GM21717 (cell line): ENCODE results near the gene KCNQ1OT1.

ENCODE experiments used
- ATAC-seq: cut with Tn5 transposase; IDR thresholded peaks from one replicate; pipeline ENCODE4 v1.9.1; 2021; ENCODE audit warnings: mild to moderate bottlenecking, moderate library complexity; ENCODE audit not compliant: unreplicated experiment

The KCNQ1OT1 gene

DNA sequence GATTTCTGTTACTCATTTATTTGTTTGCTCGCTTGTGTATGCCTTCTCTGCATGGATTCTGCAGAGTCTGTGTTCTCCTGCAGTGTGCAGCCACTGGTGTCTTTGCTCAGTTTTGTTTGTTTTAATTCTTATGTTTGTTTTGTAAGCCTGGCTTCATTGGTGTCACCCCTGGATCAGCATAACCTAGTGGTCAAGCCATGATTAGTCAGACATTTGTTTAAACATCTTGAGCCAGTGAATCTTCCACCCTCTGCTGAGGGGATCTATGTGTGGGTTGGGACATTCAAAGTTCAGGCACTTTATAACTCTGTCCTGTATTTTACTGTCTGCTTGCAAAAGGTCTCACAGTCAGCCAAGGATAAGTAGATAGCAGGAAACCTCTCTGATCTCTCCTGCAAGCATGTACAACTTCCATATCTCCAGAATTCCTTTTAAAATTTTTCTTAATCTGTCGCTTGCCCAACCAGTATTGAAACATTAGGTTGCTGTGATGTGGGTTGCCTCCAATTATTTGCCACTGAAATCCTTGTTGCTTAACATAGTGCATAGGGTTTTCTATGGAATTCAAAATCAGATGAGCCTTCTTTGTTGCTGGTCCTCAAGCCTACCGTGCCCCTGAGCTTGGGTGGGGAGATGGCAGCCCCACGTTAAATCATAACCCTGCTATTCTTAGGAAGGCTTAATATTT lies 86.8 kb downstream of the KCNQ1OT1 start:
- no peak for ATAC-seq

DNA sequence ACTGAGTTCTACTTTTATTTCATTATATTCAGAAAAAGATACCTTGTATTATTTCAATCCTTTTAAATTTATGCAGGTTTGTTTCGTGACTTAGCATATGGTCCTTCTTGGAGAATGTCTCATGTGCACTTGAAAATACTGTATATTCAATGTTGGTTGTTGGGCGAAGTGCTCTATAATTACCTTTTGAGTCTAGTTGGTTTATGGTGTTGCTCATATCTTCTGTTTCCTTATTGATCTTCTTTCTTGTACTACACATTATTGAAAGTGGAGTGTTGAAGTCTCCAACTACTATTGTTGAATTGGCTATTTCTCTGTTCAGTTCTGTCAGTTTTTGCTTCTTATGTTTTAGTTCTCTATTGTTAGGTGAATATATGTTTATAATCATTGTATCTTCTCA lies 90.4 kb downstream of the KCNQ1OT1 start:
- no peak for ATAC-seq

DNA sequence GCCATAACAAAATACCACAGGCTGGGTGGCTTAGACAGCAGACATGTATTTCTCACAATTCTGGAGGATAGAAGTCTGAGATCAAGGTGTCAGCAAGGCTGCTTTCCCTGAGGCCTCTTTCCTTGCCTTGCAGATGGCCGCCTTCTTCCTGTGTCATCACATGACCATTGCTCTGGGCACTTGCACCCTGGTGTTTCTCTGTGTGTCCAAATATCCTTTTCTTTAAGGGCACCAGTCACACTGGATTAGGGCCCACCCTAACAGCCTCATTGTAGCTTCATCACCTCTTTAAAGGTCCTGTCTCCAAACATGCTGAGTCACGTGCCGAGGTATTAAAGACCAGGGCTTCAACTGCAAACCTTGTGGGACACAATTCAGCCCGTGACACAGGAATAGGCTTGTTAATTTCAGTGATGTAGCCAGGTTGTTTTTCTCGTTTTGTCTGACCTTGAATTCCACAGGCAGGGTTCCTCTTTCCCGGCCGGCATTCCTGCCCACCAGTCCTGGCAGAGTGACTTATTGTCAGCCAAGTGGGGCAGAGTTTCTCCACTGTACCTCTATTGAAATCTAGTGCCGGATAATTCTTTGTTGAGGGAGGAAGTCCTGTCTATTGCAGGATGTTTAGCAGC lies 100.1 kb downstream of the KCNQ1OT1 start:
- no peak for ATAC-seq

DNA sequence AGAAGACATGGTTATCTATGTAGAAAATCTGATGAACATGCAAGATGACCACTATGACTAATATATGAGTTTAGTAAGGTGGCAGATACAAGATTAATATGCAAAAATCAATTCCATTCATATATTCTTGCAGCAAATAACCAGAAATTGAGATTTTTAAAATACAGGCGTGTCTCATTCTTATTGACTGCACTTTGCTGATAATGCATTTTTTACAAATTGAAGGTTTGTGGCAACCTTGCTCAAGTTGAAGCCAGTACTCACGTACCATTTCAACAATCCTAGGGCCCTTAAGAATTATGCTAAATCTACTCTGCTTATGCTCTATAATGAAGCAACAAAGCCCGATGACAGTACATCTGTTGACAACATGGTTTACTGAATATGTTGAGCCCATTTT lies 104.6 kb downstream of the KCNQ1OT1 start:
- ATAC-seq: no peak

DNA sequence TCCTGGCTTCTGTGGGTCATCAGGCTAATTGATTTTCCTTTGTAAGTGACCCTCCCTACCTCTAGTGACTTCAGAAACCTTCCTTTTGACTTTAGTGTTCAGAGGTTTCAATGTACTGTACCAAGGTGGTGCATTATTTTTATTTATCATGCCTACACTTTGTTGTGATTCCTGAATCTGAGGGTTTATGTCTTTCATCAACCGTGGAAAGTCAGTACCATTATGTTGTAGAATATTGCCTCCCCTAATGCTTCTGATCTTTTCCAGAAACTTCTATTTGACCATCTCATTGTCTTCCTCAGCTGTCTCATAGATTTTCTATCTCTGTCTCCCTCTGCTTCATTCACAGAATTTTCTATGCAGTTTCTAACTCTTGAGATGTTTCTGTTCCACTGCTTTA lies 105.5 kb downstream of the KCNQ1OT1 start:
- no peak for ATAC-seq

DNA sequence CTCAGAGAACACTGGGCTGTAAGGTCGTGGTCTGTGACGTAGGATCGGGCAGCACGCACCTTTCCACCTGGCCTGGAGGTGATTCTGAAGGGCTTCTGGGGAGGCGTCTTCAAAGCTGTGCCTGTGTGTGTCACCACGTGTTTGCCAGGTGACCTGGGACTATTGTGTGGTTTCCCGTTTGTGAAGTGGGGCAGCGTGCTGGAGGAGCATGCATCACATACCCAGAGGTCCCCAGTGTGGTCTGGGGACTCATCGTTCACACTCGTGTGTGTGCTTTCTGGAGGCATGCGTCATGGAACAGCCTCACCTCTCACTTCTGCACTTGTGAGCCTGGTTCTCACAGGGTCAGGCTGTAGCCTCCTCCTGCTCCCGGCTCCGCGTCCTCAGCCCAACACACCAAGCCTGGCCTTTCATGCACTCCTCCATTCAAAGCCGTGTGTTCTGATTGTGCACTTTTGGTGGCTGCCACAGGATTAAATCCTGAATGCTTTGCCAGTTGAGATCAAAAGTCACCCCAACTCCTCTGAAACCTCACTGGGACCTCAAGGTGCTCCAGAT lies 106.3 kb downstream of the KCNQ1OT1 start:
- ATAC-seq: no peak

DNA sequence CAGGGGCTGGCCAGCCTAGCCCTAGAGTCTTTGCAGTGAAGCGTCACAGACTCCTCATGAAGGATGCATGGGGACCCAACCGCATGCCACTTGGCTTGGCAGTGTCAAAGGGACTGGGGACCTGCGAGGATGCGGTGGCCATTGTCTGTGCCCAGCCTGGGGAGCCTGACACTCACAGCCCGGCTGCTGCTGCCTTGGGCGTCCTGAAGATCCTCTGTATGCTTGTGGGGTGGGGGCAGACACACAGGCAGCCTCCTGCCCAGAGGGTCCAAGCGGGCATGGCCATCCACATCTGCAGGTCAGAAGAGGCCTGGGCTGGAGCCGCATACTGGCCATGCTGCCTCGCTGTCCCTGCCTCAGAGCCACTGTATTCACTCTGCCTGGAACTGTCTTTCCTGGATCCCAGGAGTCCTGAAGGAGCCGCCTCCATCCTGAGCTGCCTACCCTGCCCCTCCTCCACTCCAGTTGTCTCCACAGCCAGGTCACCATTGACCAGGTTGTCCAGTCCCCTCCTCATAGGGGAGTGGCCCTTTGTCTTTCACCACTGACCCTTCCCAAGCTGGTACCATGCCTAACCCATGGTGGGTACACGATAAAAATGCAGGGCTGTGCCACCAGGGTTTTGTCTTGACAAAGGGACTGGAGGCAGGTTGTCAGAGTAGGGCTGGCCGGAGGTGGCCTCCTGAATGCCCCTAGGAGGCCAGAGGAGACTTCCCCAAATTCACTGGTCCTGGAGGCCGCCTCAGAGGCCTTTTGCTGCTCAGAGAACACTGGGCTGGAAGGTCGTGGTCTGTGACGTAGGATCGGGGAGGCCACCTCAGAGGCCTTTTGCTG lies 107.0 kb downstream of the KCNQ1OT1 start:
- ATAC-seq: no peak

DNA sequence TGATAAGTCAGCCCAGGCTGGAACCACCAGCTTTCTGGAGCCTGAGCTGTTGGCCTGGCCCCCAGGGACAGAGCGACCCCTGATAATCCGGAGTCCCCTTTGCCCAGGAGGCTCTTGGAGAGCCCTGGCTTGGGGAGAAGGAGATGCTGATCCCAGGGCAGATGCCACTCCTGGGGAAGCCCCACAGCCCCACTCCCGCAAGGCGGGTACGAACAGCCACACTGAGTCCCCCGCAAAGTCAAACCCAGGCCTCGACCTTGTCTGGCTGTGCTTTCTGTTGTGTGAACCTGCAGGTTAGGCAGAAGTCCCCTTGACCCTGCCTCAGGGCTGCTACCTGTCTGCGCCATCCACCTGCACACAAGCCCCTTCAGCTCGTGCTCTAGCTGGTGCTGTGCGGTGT lies 108.0 kb downstream of the KCNQ1OT1 start:
- ATAC-seq: no peak

DNA sequence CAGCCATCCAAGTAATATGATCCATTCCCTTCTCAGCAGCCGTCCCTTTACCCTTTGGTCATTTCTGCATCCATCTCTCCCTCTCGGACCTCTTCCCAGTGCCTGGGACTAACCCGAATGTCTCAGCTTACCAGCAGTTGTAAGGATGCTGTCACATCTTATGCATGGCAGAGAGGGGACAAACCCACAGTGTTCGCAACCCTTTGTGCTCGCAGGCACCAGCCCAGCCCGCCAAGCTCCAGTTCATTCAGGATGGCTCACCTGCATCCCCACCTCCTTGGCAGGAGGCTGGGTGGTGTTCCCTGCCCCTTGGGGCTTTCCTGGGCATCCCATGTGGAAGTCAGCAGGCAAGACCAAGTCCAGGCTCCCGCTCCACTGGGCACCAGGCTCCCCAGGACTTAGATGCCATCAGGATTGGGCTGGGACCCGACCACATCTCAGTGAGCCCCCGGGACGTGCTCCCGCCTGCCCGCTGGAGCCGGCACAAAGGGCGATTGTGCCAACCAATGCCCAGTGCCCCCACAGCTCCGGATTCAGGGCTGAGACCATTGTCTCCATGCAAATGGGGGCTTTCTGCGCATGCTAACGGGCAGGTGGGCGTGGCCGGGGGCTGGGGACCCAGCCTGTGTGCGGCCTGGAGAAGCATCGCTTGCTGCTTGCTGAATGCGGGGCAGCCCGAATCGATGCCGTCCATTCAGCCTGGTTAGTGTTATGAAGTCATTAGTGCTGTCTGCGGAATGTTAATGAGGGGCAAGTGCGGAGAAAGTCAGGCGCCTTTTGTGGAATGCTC lies 108.6 kb downstream of the KCNQ1OT1 start:
- ATAC-seq: no peak

DNA sequence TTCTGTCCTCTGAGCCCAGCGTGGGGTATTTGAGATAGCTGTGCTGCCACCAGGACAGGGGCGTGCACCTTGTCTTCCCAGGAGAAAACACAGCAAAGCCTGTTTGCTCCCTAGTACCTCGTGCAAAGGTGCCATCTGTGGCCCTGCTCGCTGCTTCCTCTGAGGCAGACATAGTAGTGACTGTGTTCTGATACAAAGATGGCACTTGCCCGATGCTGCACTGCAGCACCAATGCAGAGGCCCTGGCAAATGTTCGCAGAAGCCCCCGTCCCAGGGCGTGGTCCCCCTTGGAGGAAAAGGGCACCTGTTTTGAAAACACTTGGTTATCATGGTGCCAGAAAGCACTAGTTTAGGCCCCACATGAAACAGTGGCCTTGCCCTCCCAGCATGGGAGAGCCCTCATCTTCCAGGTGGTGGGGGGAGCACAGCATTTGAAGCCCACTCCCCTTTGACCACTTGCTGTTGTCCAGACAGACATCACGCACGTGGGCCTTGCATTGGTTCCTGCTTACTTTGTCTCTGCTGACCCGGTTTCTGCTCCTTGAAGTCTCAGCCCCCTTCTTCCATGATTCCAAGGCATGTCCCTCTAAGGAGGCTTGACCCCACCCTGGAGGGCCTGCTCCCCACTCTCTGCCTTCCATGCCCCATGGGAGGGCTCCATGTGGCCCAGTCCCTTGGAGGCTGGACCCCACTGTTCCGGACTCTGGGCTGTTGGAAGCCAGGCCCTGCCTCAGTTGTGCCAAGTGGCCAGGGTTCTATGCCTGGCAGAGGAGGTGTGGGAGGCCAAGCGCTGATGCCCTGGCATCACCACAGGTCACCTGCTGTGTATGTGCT lies 109.4 kb downstream of the KCNQ1OT1 start:
- ATAC-seq: no peak

DNA sequence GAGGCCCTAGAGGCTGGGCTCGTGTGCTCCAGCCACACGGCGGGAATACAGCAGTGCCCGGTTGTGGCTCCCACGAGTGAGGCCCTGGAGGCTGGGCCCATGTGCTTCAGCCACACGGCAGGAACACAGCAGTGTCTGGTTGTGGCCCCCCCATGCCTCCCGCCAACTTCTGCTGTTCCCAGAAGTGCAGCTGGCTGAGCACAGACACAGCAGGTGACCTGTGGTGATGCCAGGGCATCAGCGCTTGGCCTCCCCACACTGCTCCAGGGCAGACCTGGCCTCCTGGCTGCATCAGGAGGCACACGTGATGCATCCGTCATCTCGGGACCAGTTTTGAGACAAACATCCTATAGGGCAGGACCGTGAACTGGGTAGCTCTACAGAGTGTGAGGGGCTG lies 110.3 kb downstream of the KCNQ1OT1 start:
- no peak for ATAC-seq

DNA sequence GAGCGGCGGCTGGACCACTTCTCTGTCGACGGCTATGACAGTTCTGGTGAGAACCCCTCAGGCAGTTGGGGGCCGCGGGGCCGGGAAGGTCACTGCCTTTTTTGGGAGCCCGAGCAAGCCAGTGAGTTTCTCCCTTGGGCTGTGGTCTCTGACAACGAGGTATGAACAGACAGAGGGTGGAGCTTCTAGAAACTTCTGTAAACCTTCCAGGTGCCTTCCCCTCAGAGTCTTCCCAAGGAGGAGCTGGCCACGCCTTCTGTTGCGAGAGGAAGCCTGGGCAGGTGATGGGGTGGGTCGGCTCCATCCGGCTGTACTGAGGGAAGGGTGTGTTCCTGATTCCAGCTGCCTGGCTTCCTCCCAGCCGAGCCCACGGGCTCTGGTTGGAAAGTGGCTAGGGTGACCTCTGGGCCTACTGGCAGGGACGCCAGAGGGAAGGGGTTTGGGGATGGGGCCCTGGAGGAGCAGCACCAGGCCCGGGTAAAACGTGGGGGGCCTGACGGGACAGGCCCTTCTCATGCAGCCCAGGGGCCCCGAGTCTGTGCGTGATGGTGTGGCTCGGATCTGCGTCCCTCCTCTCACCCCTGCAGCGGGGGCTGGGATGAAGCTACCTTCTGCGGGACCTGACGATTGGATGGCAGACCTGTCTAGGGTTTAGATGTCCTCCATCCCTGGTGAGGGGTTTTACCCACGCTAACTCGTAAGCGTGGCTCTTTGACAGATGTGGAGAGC lies 110.8 kb downstream of the KCNQ1OT1 start:
- ATAC-seq: no peak

DNA sequence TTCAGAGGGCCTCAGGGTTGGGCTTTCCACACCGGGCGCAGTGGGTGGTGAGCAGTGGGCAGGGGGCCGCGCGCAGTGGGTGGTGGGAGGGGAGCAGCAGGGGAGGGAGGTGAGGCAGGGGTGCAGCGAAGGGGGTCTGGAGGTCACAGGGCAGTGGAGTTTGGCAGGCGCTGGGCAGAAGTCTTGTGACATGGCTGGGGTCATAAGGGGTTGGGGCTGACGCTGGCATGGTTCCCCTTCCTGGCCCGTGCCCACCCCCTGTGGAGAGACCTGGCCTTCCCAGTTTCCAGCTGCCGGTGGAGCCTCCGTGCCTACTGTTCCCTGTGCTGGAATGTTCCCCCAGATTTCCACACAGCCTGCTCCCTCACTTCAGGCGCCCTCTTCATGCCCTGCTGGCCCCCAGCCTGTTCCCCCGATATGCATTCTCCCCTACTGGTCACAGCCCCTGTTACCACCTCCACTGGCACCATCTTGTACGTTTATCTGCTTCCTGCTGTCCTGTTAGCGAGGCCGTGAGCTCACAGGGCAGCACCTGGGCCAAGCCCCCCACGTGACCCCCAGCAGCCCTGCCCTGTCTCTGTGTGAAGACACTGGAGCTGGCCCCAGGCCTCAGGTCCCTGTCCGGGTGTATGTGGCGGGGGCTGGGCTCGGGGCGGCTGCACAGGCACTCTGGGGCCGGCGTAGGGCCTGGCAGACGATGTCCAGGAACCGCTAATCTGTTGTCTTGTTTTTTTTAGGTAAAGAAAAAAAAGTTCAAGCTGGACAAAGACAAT lies 111.6 kb downstream of the KCNQ1OT1 start:
- no peak for ATAC-seq

DNA sequence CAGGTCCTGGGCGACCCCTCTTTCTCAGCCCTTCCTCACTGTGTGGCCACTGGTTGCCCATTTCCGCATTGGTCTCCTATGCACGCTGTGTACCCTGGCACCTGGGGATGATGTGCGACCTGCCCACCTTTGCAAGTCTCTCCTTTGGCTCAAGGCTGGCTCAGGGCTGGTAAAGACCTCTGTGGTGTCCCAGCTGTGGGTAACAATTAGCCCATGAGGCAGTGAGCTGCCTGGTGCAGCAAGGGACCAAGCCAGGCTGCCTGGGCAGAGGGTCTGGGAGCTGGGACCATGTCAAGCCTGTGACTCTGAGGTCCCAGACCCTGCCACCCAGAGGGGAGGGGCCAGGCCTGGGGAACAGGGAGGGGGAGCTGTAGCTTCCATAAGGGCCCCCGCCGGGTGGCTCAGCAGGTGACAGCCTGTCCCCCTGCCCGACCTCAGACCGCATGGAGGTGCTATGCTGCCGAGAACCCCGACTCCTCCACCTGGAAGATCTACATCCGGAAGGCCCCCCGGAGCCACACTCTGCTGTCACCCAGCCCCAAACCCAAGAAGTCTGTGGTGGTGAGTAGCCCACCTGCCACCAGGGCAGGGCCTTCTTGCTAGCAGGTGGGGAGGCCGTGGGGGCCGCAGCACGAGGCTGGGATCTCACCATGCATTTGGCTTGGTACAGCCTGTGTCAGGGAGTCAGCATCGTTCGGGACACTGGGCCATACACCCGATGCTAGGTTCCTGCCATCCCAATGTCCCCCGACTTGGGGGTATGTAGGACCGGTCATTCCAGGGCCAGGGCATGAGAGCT lies 112.5 kb downstream of the KCNQ1OT1 start:
- no peak for ATAC-seq

DNA sequence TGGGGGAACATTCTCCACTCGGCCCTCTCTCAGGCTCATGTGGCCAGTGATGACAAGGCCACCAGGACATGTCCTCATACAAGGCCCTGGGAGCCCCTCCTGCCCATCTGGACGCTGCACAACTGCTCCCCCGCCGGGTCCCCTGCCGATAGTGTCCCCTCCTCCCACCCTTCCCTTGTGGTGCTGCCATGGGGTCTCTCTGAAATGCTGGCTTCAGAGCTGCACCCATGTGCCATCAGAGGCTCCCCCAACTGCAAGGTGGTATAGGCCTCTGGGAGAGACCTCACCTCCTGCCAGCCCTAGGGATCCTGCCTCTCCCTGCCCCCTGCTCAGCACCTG lies 113.0 kb downstream of the KCNQ1OT1 start:
- no peak for ATAC-seq

DNA sequence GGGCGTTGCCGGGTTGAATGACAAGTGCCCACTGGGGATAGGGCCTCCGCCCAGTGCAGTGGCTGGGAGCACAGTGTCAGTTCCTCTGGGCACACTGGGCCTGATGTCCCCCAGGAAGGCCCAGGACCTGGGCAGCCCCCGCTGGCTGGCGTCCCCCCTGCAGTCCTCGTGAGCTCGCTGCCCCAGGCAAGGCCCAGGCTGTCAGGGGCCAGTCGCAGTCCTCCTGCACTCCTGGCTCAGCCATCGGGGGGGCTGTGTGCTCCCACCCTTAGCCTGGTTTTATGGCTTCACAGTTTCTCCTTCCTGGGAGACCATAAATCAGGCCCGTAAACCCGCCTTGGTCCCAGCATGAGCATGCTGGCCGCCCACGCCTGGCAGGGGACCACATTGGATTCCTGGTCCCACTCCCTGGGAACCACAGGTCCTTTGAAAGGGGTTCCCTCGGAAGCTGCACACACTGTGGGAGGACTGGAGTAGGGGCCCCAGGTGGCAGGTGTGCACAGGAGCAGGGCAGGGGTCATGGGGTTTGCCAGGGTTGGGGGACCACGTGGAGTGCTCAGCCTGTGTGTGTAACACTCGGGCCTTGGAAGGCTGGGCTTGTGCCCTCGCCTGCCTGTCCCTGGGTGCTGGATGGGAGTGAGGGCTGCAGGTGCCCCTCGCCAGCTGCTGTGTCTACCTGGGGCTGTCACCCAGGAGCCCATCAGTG lies 113.6 kb downstream of the KCNQ1OT1 start:
- no peak for ATAC-seq

DNA sequence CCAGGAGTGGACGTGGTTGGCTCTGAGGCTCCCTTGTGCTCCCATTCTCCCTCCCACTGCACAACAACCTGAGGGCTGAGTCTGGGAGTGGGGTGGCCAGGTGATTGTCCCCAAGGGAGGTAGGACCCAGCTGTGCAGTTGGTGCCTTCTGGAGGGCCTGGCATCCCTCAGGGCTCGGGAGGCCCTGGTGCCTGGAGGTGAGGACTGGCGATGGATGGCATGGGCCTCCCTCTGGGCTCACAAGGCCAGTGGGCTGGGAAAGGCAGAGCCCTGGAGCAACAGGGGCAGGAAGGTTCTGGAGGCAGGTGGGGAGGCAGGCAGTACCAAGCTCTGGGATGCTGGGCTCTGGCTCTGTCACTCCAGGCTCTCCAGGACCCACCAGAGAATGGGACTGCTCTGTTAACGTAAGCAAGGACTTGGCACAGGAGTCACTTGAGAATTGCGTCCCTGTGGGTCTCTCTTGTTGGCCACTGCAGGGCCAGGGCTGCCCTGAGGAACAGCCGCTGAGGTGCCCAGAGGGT lies 114.2 kb downstream of the KCNQ1OT1 start:
- no peak for ATAC-seq
